K562 (cell line): ENCODE data around the gene WDR47. TPM values are rescaled to one million over a fixed set of nuclear protein-coding genes. Genes with fewer than 3 reads are reported as not detected.

ENCODE experiments used
- ADNP ChIP-seq: fragments of 200-800 bp; sonication (Bioruptor generic); IDR thresholded peaks from 2 replicates; pipeline ENCODE4 v1.6.1; 2016; ENCODE audit warnings: missing genetic modification characterization, missing compliant biosample characterization
- BCL6 ChIP-seq: fragments of 250-450 bp; sonication (Bioruptor Pico); IDR thresholded peaks from 2 replicates; pipeline ENCODE4 v1.4.0; 2020
- DPF2 ChIP-seq: fragments of 450-650 bp; IDR thresholded peaks from 2 replicates; pipeline ENCODE4 v1.6.1; 2016
- E2F3 ChIP-seq: fragments of 250-450 bp; sonication (Bioruptor Pico); IDR thresholded peaks from 2 replicates; pipeline ENCODE4 v1.4.0; 2020; ENCODE audit warnings: mild to moderate bottlenecking
- EP300 ChIP-seq: IDR thresholded peaks from 2 replicates; pipeline ENCODE4 v1.6.1; 2012; ENCODE audit warnings: low read length, improper control_type of control experiment
- FOXJ2 ChIP-seq: fragments of 200-800 bp; sonication (Bioruptor generic); IDR thresholded peaks from 2 replicates; pipeline ENCODE4 v1.6.1; 2016; ENCODE audit warnings: missing genetic modification characterization, missing compliant biosample characterization
- HDAC1 ChIP-seq, 2 experiments: fragments of 450-650 bp; IDR thresholded peaks; 2 replicates each; pipeline ENCODE4 v1.6.1; 2016 to 2017; ENCODE audit warnings: inconsistent platforms in 1 of 2, mild to moderate bottlenecking in 1 of 2, moderate library complexity in 1 of 2
- HNRNPLL ChIP-seq: fragments of 200-400 bp; formaldehyde crosslinking; IDR thresholded peaks from 2 replicates; pipeline ENCODE4 v1.6.1; 2017; ENCODE audit warnings: low read length, low read depth, mild to moderate bottlenecking; ENCODE audit not compliant: poor library complexity, severe bottlenecking
- JUNB ChIP-seq: fragments of 450-650 bp; formaldehyde crosslinking; conservative IDR thresholded peaks from 2 replicates; pipeline ENCODE4 v1.4.0; 2020; ENCODE audit warnings: mild to moderate bottlenecking
- MCM5 ChIP-seq: fragments of 450-650 bp; IDR thresholded peaks from 2 replicates; pipeline ENCODE4 v1.6.1; 2016; ENCODE audit warnings: low read depth
- MEIS2 ChIP-seq: fragments of 450-650 bp; IDR thresholded peaks from 2 replicates; pipeline ENCODE4 v1.6.1; 2014; ENCODE audit warnings: mild to moderate bottlenecking; ENCODE audit not compliant: partially characterized antibody
- NEUROD1 ChIP-seq: fragments of 150-350 bp; IDR thresholded peaks from 2 replicates; pipeline ENCODE4 v1.6.1; 2014; ENCODE audit warnings: borderline replicate concordance, low read length, low read depth; ENCODE audit not compliant: partially characterized antibody
- PTTG1 ChIP-seq: fragments of 450-650 bp; IDR thresholded peaks from 2 replicates; pipeline ENCODE4 v1.6.1; 2016; ENCODE audit warnings: low read depth, mild to moderate bottlenecking, missing genetic modification characterization, missing compliant biosample characterization
- RBM22 ChIP-seq: fragments of 200-400 bp; formaldehyde crosslinking; IDR thresholded peaks from 2 replicates; pipeline ENCODE4 v1.6.1; 2018; ENCODE audit warnings: low read length, low read depth; ENCODE audit not compliant: poor library complexity, severe bottlenecking
- SIN3A ChIP-seq, 2 experiments: fragments of 150-350 bp in 1 of 2; IDR thresholded peaks; 2 replicates each; pipeline ENCODE4 v1.6.1; 2011 to 2016; ENCODE audit warnings: borderline replicate concordance in 2 of 2, low read depth in 2 of 2, low read length in 2 of 2, mild to moderate bottlenecking in 2 of 2, moderate library complexity in 2 of 2; ENCODE audit not compliant: control insufficient read depth in 1 of 2
- SLC30A9 ChIP-seq: fragments of 250-450 bp; sonication (Bioruptor Pico); IDR thresholded peaks from 2 replicates; pipeline ENCODE4 v1.8.0; 2022; ENCODE audit warnings: mild to moderate bottlenecking, moderate library complexity
- ZNF134 ChIP-seq: fragments of 250-450 bp; sonication (Bioruptor Pico); conservative IDR thresholded peaks from 2 replicates; pipeline ENCODE4 v1.4.0; 2020
- ZNF3 ChIP-seq: fragments of 250-450 bp; sonication (Bioruptor Pico); IDR thresholded peaks from 2 replicates; pipeline ENCODE4 v1.5.0; 2021; ENCODE audit warnings: mild to moderate bottlenecking, moderate library complexity
- ZNF75A ChIP-seq: fragments of 450-650 bp; formaldehyde crosslinking; IDR thresholded peaks from 2 replicates; pipeline ENCODE4 v1.4.0; 2020; ENCODE audit warnings: mild to moderate bottlenecking
- polyA plus RNA-seq, 8 experiments: library from polyadenylated mRNA; depleted of rRNA in 4 of 8; stranded (reverse) in 5 of 8; unstranded in 3 of 8; fragments of >200 nt; fragmentation: Nextera tagmentation in 2 of 8; fragmentation: Illumina TruSeq in 1 of 8; extraction: Ambion mirVana in 2 of 8; extraction: Trizol in 1 of 8; gene quantifications; 2 replicates each; pipeline versions ENCODE4 v1.2.1 to v1.2.3, GENCODE V29; 2011 to 2014; ENCODE audit warnings: inconsistent platforms in 1 of 8, missing spikeins in 1 of 8
- total RNA-seq, 7 experiments: library from RNA; depleted of rRNA in 6 of 7; stranded (reverse); fragments of >200 nt in 6 of 7; fragmentation: Illumina TruSeq in 2 of 7; extraction: Trizol in 2 of 7; gene quantifications; 2 replicates each; pipeline versions ENCODE4 v1.2.1 to v1.2.3, GENCODE V29; 2011 to 2021; ENCODE audit warnings: low replicate concordance in 1 of 7
- TF ChIP-seq, protein P1 (sequence below): fragments of 250-450 bp; sonication (Bioruptor Pico); IDR thresholded peaks from 2 replicates; pipeline ENCODE4 v1.5.1; 2021; ENCODE audit warnings: mild to moderate bottlenecking
- TF ChIP-seq, protein P2 (sequence below): sonication (generic); formaldehyde crosslinking; IDR thresholded peaks from 2 replicates; pipeline ENCODE4 v1.8.0; 2023; ENCODE audit warnings: mild to moderate bottlenecking, missing genetic modification reagents

WDR47 gene
- total and polyA plus RNA-seq, 9 of the 15 experiments (the other 6 are each of a cell fraction or from before 2014, with no cell fraction given), result 1.3 to 10.1 (median 4.9) TPM

DNA sequence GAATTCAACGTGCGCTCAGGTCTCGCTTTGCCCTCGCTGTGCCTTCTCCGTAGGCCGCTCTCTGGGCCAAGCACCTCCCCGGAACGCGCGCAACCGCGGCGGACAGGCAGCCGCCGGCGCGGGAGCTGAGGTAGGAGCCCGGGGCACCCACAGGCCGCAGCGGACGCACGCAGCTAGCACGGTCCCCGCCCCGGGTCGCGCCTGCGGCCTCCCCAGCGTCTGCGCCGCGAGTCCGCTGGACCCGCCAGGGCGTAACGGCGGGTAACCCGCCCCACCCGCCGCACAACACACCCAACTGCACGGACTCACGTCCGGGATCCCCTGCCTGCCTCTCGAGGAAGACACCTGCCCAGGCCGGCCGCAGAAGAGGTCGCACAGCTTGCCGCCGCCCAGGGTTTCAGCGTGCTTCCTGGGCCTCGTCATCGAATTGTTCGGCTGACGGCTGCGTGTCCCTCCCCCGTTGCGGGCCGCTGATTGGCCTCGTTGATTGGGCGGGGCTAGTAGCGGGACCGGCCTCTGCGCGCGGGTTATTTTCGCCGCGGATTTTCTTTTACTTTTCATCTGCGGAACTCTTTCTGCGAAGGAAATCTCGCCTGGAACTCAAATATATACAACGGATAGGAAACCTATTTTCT, 78.7 kb downstream of the WDR47 start, which contains the start of gene CLCC1 (continued):
- TF ChIP-seq ZNF75A (no peak), RBM22 (peak; percentile 78), HNRNPLL (peak; percentile 81), NEUROD1 (peak; percentile 77), EP300 (peak; percentile 22; the same call in 1 of the 2 replicates), MCM5 (no peak), BCL6 (CRISPR knock-in tag) (no peak), ADNP (tag) (no peak), ZNF3 (no peak), DPF2 (no peak; the same call in 1 of the 2 replicates), FOXJ2 (tag) (peak; percentile 56; the same call in 1 of the 2 replicates), SLC30A9 (CRISPR knock-in tag) (no peak), HDAC1 (IDR thresholded peaks at IDR 0.05) (peak in 1 of 2 experiments; percentile 96; a peak in 2 of 4 replicates), E2F3 (CRISPR knock-in tag) (0 out of 2 replicates have a peak, but pooled peaks have one; percentile 46), MEIS2 (peak; percentile 40), ZNF134 (no peak), PTTG1 (tag) (no peak), JUNB (CRISPR knock-in tag) (no peak), SIN3A (IDR thresholded peaks at IDR 0.05; ENCODE audit: borderline replicate concordance in 2 of 2, control insufficient read depth in 1 of 2, low read depth in 2 of 2, low read length in 2 of 2) (peak; percentile 69 to 82; a peak in 3 of 4 replicates)
- TF ChIP-seq, protein P1, sequence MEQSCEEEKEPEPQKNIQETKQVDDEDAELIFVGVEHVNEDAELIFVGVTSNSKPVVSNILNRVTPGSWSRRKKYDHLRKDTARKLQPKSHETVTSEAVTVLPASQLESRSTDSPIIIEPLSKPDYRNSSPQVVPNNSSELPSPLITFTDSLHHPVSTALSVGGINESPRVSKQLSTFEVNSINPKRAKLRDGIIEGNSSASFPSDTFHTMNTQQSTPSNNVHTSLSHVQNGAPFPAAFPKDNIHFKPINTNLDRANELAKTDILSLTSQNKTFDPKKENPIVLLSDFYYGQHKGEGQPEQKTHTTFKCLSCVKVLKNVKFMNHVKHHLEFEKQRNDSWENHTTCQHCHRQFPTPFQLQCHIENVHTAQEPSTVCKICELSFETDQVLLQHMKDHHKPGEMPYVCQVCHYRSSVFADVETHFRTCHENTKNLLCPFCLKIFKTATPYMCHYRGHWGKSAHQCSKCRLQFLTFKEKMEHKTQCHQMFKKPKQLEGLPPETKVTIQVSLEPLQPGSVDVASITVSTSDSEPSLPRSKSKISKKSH (CRISPR knock-in tag), result no peak
- TF ChIP-seq, protein P2, sequence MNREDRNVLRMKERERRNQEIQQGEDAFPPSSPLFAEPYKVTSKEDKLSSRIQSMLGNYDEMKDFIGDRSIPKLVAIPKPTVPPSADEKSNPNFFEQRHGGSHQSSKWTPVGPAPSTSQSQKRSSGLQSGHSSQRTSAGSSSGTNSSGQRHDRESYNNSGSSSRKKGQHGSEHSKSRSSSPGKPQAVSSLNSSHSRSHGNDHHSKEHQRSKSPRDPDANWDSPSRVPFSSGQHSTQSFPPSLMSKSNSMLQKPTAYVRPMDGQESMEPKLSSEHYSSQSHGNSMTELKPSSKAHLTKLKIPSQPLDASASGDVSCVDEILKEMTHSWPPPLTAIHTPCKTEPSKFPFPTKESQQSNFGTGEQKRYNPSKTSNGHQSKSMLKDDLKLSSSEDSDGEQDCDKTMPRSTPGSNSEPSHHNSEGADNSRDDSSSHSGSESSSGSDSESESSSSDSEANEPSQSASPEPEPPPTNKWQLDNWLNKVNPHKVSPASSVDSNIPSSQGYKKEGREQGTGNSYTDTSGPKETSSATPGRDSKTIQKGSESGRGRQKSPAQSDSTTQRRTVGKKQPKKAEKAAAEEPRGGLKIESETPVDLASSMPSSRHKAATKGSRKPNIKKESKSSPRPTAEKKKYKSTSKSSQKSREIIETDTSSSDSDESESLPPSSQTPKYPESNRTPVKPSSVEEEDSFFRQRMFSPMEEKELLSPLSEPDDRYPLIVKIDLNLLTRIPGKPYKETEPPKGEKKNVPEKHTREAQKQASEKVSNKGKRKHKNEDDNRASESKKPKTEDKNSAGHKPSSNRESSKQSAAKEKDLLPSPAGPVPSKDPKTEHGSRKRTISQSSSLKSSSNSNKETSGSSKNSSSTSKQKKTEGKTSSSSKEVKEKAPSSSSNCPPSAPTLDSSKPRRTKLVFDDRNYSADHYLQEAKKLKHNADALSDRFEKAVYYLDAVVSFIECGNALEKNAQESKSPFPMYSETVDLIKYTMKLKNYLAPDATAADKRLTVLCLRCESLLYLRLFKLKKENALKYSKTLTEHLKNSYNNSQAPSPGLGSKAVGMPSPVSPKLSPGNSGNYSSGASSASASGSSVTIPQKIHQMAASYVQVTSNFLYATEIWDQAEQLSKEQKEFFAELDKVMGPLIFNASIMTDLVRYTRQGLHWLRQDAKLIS (CRISPR knock-in tag), result peak; percentile 77
